Ecto neural progenitor cell (in vitro differentiated cells): Measurements from ENCODE around the gene TRMT2A.

Experiments
- DNase-seq: peaks from one replicate; pipeline ENCODE4 v3.0.0-alpha.2; 2018; ENCODE audit warnings: low spot score

TRMT2A gene

GRCh38 chr22:20148414-20148813 lies 31.4 kb upstream of the TRMT2A start:
- DNase-seq: no peak

- DNase-seq: no peak
These were observed 30.4 kb upstream of the TRMT2A start for GRCh38 chr22:20147237-20147988.

GRCh38 chr22:20146777-20147176 lies 29.8 kb upstream of the TRMT2A start:
- no peak for DNase-seq

GRCh38 chr22:20145832-20146223 lies 28.8 kb upstream of the TRMT2A start:
- DNase-seq: no peak

GRCh38 chr22:20145206-20145831 lies 28.3 kb upstream of the TRMT2A start:
- DNase-seq: no peak

- no peak for DNase-seq
These were observed 27.0 kb upstream of the TRMT2A start for GRCh38 chr22:20143883-20144665.

GRCh38 chr22:20142711-20143621 lies 25.9 kb upstream of the TRMT2A start:
- DNase-seq: no peak

GRCh38 chr22:20141186-20142077 lies 24.4 kb upstream of the TRMT2A start:
- no peak for DNase-seq

- DNase-seq: no peak
These were observed 23.5 kb upstream of the TRMT2A start for GRCh38 chr22:20140521-20140964.

- no peak for DNase-seq
These were observed 23.1 kb upstream of the TRMT2A start for GRCh38 chr22:20140107-20140445.

GRCh38 chr22:20139391-20140106 lies 22.5 kb upstream of the TRMT2A start:
- DNase-seq: no peak

- DNase-seq: no peak
These were observed 21.8 kb upstream of the TRMT2A start for GRCh38 chr22:20138868-20139267.

- no peak for DNase-seq
These were observed 21.4 kb upstream of the TRMT2A start for GRCh38 chr22:20138417-20138738.

GRCh38 chr22:20137671-20138416 lies 20.8 kb upstream of the TRMT2A start:
- no peak for DNase-seq

GRCh38 chr22:20137113-20137512 lies 20.1 kb upstream of the TRMT2A start:
- no peak for DNase-seq

- no peak for DNase-seq
These were observed 19.5 kb upstream of the TRMT2A start for GRCh38 chr22:20136603-20136873.

GRCh38 chr22:20135806-20136602 lies 19.0 kb upstream of the TRMT2A start:
- no peak for DNase-seq

- no peak for DNase-seq
These were observed 18.2 kb upstream of the TRMT2A start for GRCh38 chr22:20135265-20135664.

- DNase-seq: no peak
These were observed 17.0 kb upstream of the TRMT2A start for GRCh38 chr22:20133930-20134549.
